Measurements from ENCODE around the gene RBM25.

- TF ChIP-seq POLR2AphosphoS5 (IDR thresholded peaks at IDR 0.05) (peak; percentile 70), CTCF (IDR thresholded peaks at IDR 0.05) (no peak)
Observed at GRCh38 chr14:73105050-73105449, 46.7 kb downstream of the RBM25 start.
